Activated CD8-positive, alpha-beta memory T cell treated with anti-CD3 and anti-CD28 coated beads, Interleukin-2, amount 50 U/mL, for 24 hours (primary cell): ENCODE results near the gene ARRB2.

Experiments
- DNase-seq: peaks from one replicate; pipeline ENCODE4 v3.0.0-alpha.2; 2020; ENCODE audit errors: extremely low read depth

ARRB2 gene

GRCh38 chr17:4753392-4753791 lies 43.0 kb downstream of the ARRB2 start:
- DNase-seq = no peak

- DNase-seq = no peak
Measured at GRCh38 chr17:4759776-4760236, 49.4 kb downstream of the ARRB2 start.

GRCh38 chr17:4764595-4764994 lies 54.2 kb downstream of the ARRB2 start:
- no peak for DNase-seq

GRCh38 chr17:4766201-4766600 lies 55.8 kb downstream of the ARRB2 start:
- no peak for DNase-seq

- no peak for DNase-seq
Measured at GRCh38 chr17:4766723-4767122, 56.3 kb downstream of the ARRB2 start.

GRCh38 chr17:4768298-4768697 lies 57.9 kb downstream of the ARRB2 start:
- DNase-seq = no peak

GRCh38 chr17:4769628-4770027 lies 59.2 kb downstream of the ARRB2 start:
- no peak for DNase-seq
